Measurements from ENCODE around the gene SETD6. TPM values are rescaled to one million over a fixed set of nuclear protein-coding genes. Genes with fewer than 3 reads are reported as not detected.

Gene SETD6
- total RNA-seq, 2 experiments from 2014 or later: 8.9 to 9.2 TPM

DNA sequence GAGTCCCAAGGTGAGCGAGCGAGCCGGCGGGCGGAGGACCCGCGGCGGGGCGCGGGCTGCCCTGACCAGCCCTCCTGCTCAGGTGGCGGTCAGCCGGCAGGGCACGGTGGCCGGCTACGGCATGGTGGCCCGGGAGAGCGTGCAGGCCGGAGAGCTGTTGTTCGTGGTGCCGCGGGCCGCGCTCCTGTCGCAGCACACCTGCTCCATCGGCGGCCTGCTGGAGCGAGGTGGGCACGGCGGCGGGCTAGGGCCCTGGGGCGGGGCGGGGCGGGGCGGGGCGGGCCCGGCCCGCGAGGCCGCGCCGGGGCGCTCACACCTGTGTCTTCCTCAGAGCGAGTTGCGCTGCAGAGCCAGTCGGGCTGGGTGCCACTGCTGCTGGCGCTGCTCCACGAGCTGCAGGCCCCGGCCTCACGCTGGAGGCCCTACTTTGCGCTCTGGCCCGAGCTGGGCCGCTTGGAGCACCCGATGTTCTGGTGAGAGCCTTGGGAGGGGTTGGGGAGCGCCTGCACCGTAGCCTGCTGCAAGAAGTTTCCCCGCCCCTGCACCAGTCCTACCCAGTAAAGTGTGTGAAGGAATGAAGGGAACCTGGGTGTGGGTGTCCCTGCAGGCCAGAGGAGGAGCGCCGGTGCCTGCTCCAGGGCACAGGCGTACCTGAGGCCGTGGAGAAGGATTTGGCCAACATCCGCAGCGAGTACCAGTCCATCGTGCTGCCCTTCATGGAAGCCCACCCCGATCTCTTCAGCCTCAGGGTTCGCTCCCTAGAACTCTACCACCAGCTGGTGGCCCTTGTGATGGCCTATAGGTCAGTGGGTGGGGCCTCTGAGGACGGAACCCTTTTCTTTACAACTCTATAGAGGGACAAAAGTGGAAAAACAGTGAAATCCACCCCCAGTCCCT, 802 bp downstream of the SETD6 start:
- ChIA-PET POLR2A (interaction anchor here (0.6 to 1.6 kb wide), 5 partner anchors 112 to 240 kb away, joined by 3 to 5 read pairs (median 4); partner anchors contain the start of genes CNOT1 and GINS3), CTCF (no interaction called here)

DNA sequence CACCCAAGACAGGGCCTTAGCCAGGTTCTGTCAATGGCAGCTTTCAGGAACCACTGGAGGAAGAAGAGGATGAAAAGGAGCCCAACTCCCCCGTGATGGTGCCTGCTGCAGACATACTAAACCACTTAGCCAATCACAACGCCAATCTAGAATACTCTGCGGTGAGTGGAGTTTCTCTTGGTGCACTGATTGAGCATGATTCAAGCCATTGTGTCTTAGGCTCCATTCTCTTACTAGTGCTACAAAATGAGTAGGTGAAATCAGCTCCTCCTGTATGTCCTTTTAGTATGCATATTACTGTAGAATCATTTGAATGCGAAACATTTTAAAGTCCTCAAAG, 1.4 kb downstream of the SETD6 start:
- H3K27ac Mint-ChIP-seq: peak overlapping the region; percentile 9
- H3K9me3 Mint-ChIP-seq: no peaks in the 10 kb centered on the region
- ChIA-PET CTCF (interaction anchor here (1.1 kb wide), 1 partner anchor 11 kb away, joined by 3 read pairs; no protein-coding TSS in a partner anchor), POLR2A (interaction anchor here (1.4 to 1.6 kb wide), 2 partner anchors 124 to 216 kb away, joined by 4 to 5 read pairs; partner anchors contain the start of gene GINS3)
- no peaks in the 10 kb centered on the region for H3K27me3 Mint-ChIP-seq
- peaks cover 37% of the 10 kb centered on the region for H3K36me3 Mint-ChIP-seq (ENCODE audit: low read depth)
- peaks cover 50% of the 10 kb centered on the region for H3K4me1 Mint-ChIP-seq
- no peak for DNase-seq
- peak overlapping the region; percentile 58 for H3K4me3 Mint-ChIP-seq

More for the DNA sequence above, 802 bp downstream of the SETD6 start:
- H3K4me3 Mint-ChIP-seq: peak overlapping the region; percentile 80
- H3K9me3 Mint-ChIP-seq: no peaks in the 10 kb centered on the region
- H3K4me1 Mint-ChIP-seq: peaks cover 50% of the 10 kb centered on the region
- peak overlapping the region; percentile 9 for H3K27ac Mint-ChIP-seq
- DNase-seq: peak; percentile 48
- H3K27me3 Mint-ChIP-seq: no peaks in the 10 kb centered on the region
- H3K36me3 Mint-ChIP-seq (ENCODE audit: low read depth): peaks cover 36% of the 10 kb centered on the region

DNA sequence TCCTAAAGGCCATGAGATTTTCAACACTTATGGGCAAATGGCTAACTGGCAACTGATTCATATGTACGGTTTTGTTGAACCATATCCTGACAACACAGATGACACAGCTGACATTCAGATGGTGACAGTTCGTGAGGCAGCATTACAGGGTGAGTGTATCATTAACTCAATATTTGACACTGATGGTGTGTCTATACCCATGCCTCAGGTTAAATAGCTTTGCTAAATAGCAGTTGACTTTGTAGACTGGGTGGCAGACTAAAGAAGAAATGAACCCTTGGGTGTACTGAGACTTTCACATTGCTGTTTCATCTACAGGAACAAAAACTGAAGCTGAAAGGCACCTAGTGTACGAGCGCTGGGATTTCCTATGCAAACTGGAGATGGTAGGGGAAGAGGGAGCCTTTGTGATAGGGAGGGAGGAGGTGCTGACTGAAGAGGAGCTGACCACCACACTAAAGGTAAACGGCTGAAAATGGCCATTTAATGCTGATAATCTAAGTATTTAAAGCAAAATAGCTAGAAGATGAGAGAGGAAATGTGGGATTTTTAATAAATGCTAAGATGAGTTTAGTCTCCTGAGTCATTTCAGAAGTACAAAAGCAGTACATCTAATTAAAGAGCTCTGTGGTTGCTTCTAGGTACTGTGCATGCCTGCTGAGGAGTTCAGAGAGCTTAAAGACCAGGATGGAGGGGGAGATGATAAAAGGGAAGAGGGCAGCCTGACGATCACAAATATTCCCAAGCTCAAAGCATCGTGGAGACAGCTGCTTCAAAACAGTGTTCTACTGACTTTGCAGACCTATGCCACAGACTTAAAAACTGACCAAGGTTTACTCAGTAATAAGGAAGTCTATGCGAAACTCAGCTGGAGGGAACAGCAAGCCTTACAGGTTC, 3.0 kb downstream of the SETD6 start:
- no peaks in the 10 kb centered on the region for H3K27me3 Mint-ChIP-seq
- H3K4me1 Mint-ChIP-seq: peaks cover 50% of the 10 kb centered on the region
- ChIA-PET POLR2A (interaction anchor here (0.7 to 2.4 kb wide), 8 partner anchors 9 to 118 kb away, joined by 3 to 11 read pairs (median 3); no protein-coding TSS in a partner anchor), CTCF (interaction anchor here (1.0 to 2.1 kb wide), 5 partner anchors 13 to 238 kb away, joined by 3 to 8 read pairs (median 4); no protein-coding TSS in a partner anchor)
- no peaks in the 10 kb centered on the region for H3K9me3 Mint-ChIP-seq
- H3K4me3 Mint-ChIP-seq: no peak overlapping the region
- no peak for DNase-seq
- H3K36me3 Mint-ChIP-seq (ENCODE audit: low read depth): peaks cover 49% of the 10 kb centered on the region
- peak overlapping the region; percentile 33 for H3K27ac Mint-ChIP-seq

GRCh38 chr16:58518980-58519368, 3.7 kb downstream of the SETD6 start:
- peaks cover 50% of the 10 kb centered on the region for H3K4me1 Mint-ChIP-seq
- no peaks in the 10 kb centered on the region for H3K27me3 Mint-ChIP-seq
- no peaks in the 10 kb centered on the region for H3K9me3 Mint-ChIP-seq
- H3K4me3 Mint-ChIP-seq: no peak overlapping the region
- H3K27ac Mint-ChIP-seq: peak overlapping the region; percentile 33
- ChIA-PET CTCF (interaction anchor here (1.0 to 2.1 kb wide), 4 partner anchors 26 to 237 kb away, joined by 3 to 8 read pairs (median 4); no protein-coding TSS in a partner anchor), POLR2A (interaction anchor here (0.8 to 2.4 kb wide), 5 partner anchors 10 to 109 kb away, joined by 3 to 11 read pairs (median 4); no protein-coding TSS in a partner anchor)
- H3K36me3 Mint-ChIP-seq (ENCODE audit: low read depth): peaks cover 53% of the 10 kb centered on the region
- no peak for DNase-seq

GRCh38 chr16:58519707-58520106, 4.4 kb downstream of the SETD6 start:
- H3K27me3 Mint-ChIP-seq: no peaks in the 10 kb centered on the region
- peaks cover 49% of the 10 kb centered on the region for H3K4me1 Mint-ChIP-seq
- no peaks in the 10 kb centered on the region for H3K9me3 Mint-ChIP-seq
- ChIA-PET CTCF (interaction anchor here (0.6 to 1.1 kb wide), 3 partner anchors 14 to 141 kb away, joined by 3 to 4 read pairs (median 3); no protein-coding TSS in a partner anchor), POLR2A (interaction anchor here (1.2 to 2.1 kb wide), 2 partner anchors 13 to 108 kb away, joined by 3 to 11 read pairs; no protein-coding TSS in a partner anchor)
- H3K27ac Mint-ChIP-seq: no peak overlapping the region
- no peak overlapping the region for H3K4me3 Mint-ChIP-seq
- DNase-seq: no peak
- H3K36me3 Mint-ChIP-seq (ENCODE audit: low read depth): peaks cover 60% of the 10 kb centered on the region

DNA sequence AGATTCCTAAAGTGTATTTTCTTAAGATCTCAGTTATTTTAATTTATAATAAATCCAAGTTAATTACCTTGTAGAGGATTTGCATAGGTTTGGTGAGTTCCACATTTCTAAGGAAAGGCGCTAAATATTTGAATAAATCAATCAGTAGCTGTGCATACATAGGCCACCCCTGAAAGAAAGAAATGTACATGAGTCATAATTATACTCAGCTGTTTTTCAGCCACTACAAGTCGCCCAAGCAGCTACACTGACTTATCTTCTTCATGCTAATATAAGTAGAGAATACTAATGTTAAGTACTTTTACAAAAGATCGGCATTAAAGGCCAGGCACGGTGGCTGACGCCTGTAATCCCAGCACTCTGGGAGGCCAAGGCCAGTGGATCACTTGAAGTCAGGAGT, 14.9 kb downstream of the SETD6 start:
- H3K4me1 Mint-ChIP-seq: no peaks in the 10 kb centered on the region
- DNase-seq: no peak
- CTCF ChIA-PET: interaction anchor here (0.5 to 2.6 kb wide), 3 partner anchors 12 to 25 kb away, joined by 3 to 5 read pairs (median 3); no protein-coding TSS in a partner anchor
- no peak overlapping the region for H3K4me3 Mint-ChIP-seq
- H3K36me3 Mint-ChIP-seq (ENCODE audit: low read depth): peaks cover 69% of the 10 kb centered on the region
- no peaks in the 10 kb centered on the region for H3K27me3 Mint-ChIP-seq
- POLR2A ChIA-PET: no interaction called here
- no peak overlapping the region for H3K27ac Mint-ChIP-seq
- H3K9me3 Mint-ChIP-seq: no peaks in the 10 kb centered on the region

GRCh38 chr16:58532414-58532813, 17.1 kb downstream of the SETD6 start:
- Mint-ChIP-seq H3K9me3 (no peaks in the 10 kb centered on the region), H3K36me3 (ENCODE audit: low read depth) (peaks cover 69% of the 10 kb centered on the region), H3K4me3 (no peak overlapping the region), H3K4me1 (peaks cover 4% of the 10 kb centered on the region), H3K27ac (no peak overlapping the region), H3K27me3 (no peaks in the 10 kb centered on the region)
- ChIA-PET POLR2A (interaction anchor here (0.8 kb wide), 1 partner anchor 12 kb away, joined by 3 read pairs; no protein-coding TSS in a partner anchor), CTCF (interaction anchor here (2.6 kb wide), 1 partner anchor 14 kb away, joined by 5 read pairs; no protein-coding TSS in a partner anchor)
- no peak for DNase-seq

DNA sequence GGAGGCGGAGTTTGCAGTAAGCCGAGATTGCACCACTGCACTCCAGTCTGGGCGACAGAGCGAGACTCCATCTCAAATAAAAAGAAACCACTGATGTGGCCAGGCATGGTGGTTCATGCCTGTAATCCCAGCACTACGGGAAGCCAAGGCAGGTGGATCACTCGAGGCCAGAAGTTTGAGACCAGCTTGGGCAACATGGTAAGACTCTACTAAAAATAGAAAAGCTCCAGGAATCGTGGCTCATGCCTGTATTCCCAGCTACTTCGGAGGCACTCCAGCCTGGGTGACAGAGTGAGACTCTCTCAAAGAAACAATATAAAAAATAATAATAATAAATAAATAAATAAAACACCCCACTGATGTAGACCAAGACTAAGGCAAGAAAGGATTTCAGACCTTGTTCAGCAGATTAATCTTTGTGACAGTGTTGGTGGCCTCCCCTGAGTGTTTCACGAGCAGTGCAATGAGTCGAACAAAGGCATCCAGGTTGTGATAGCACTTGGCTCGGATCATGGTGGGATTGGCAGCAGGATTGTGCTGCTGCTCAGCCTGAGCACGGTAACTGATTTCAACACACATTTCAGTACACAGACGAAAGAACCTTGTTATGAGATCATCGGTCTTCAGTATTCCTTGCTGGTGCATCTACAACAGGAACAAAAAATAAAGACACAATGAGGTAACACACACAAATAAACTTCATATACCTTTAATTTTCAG, 18.6 kb downstream of the SETD6 start:
- no peak overlapping the region for H3K27ac Mint-ChIP-seq
- H3K4me1 Mint-ChIP-seq: peaks cover 15% of the 10 kb centered on the region
- CTCF ChIA-PET: no interaction called here
- no peaks in the 10 kb centered on the region for H3K27me3 Mint-ChIP-seq
- H3K9me3 Mint-ChIP-seq: no peaks in the 10 kb centered on the region
- peaks cover 77% of the 10 kb centered on the region for H3K36me3 Mint-ChIP-seq (ENCODE audit: low read depth)
- POLR2A ChIA-PET: no interaction called here
- no peak for DNase-seq
- H3K4me3 Mint-ChIP-seq: no peak overlapping the region

DNA sequence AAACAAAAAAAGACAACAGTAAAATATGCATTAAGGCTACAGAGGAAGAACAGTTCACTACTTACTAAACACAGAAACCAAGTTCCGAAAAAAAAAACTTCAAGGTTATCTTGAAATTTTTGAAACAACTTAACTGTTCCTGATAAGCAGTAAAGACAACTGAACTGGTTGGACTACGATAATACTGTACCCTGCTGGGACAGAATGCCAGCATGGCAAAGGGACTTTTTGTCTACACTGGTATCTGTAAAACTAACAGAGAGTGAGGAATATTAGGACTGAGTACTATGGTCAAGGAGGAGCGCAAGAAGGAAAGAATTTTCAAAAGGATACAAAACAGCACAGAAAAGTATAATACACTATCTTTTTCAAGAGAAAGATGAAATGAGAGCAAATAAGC, 19.8 kb downstream of the SETD6 start:
- POLR2A ChIA-PET: no interaction called here
- no peaks in the 10 kb centered on the region for H3K9me3 Mint-ChIP-seq
- H3K36me3 Mint-ChIP-seq (ENCODE audit: low read depth): peaks cover 84% of the 10 kb centered on the region
- CTCF ChIA-PET: no interaction called here
- no peak for DNase-seq
- no peaks in the 10 kb centered on the region for H3K27me3 Mint-ChIP-seq
- no peak overlapping the region for H3K4me3 Mint-ChIP-seq
- peaks cover 15% of the 10 kb centered on the region for H3K4me1 Mint-ChIP-seq
- no peak overlapping the region for H3K27ac Mint-ChIP-seq

GRCh38 chr16:58536278-58536677, 21.0 kb downstream of the SETD6 start:
- no peak overlapping the region for H3K4me3 Mint-ChIP-seq
- peaks cover 15% of the 10 kb centered on the region for H3K4me1 Mint-ChIP-seq
- H3K27me3 Mint-ChIP-seq: no peaks in the 10 kb centered on the region
- H3K9me3 Mint-ChIP-seq: no peaks in the 10 kb centered on the region
- no peak for DNase-seq
- POLR2A ChIA-PET: no interaction called here
- CTCF ChIA-PET: no interaction called here
- H3K27ac Mint-ChIP-seq: no peak overlapping the region
- H3K36me3 Mint-ChIP-seq (ENCODE audit: low read depth): peaks cover 80% of the 10 kb centered on the region

- ChIA-PET CTCF (interaction anchor here (0.6 to 0.8 kb wide), 2 partner anchors 17 to 122 kb away, joined by 3 read pairs; no protein-coding TSS in a partner anchor), POLR2A (interaction anchor here (0.9 kb wide), 1 partner anchor 19 kb away, joined by 3 read pairs; no protein-coding TSS in a partner anchor)
- H3K4me1 Mint-ChIP-seq: peaks cover 15% of the 10 kb centered on the region
- DNase-seq: no peak
- no peak overlapping the region for H3K4me3 Mint-ChIP-seq
- H3K9me3 Mint-ChIP-seq: no peaks in the 10 kb centered on the region
- H3K36me3 Mint-ChIP-seq (ENCODE audit: low read depth): peaks cover 80% of the 10 kb centered on the region
- no peaks in the 10 kb centered on the region for H3K27me3 Mint-ChIP-seq
- no peak overlapping the region for H3K27ac Mint-ChIP-seq
These were observed 22.0 kb downstream of the SETD6 start for GRCh38 chr16:58537124-58537906.

Measured in activated CD4-positive, alpha-beta memory T cell treated with anti-CD3 and anti-CD28 coated beads, Interleukin-2, amount 10 ng/mL, durations not matched to agents 7 days and 5 days (primary cell).